GM19025 (cell line): ENCODE results near the gene TSKS.

Experiments used
- ATAC-seq: cut with Tn5 transposase; IDR thresholded peaks from one replicate; pipeline ENCODE4 v1.9.1; 2021; ENCODE audit warnings: mild to moderate bottlenecking, low read depth, moderate library complexity; ENCODE audit not compliant: unreplicated experiment

Gene TSKS

GRCh38 chr19:49763230-49763629 is at the start of gene TSKS:
TSS of gene TSKS (minus strand) at chr19:49763306. CDS start at chr19:49763247, 59 bp downstream.
- ATAC-seq, result no peak

- no peak for ATAC-seq
Measured at GRCh38 chr19:49812452-49812996, 49.4 kb upstream of the TSKS start.

GRCh38 chr19:49811328-49811727 is 48.2 kb upstream of the TSKS start:
- no peak for ATAC-seq

GRCh38 chr19:49809941-49810389 is 46.9 kb upstream of the TSKS start:
- ATAC-seq, result no peak

- ATAC-seq, result no peak
Measured at GRCh38 chr19:49809160-49809940, 46.2 kb upstream of the TSKS start.

GRCh38 chr19:49808711-49809159 is 45.6 kb upstream of the TSKS start:
- no peak for ATAC-seq

GRCh38 chr19:49807904-49808675 is 45.0 kb upstream of the TSKS start:
- no peak for ATAC-seq

- ATAC-seq, result no peak
Measured at GRCh38 chr19:49807058-49807903, 44.2 kb upstream of the TSKS start.

GRCh38 chr19:49806620-49806959 is 43.5 kb upstream of the TSKS start:
- no peak for ATAC-seq

- ATAC-seq, result no peak
Measured at GRCh38 chr19:49805822-49806619, 42.9 kb upstream of the TSKS start.

GRCh38 chr19:49803529-49803856 is 40.4 kb upstream of the TSKS start:
- ATAC-seq, result no peak

- no peak for ATAC-seq
Measured at GRCh38 chr19:49802836-49803528, 39.9 kb upstream of the TSKS start.

GRCh38 chr19:49801966-49802661 is 39.0 kb upstream of the TSKS start:
- no peak for ATAC-seq

- no peak for ATAC-seq
Measured at GRCh38 chr19:49801401-49801888, 38.3 kb upstream of the TSKS start.

- no peak for ATAC-seq
Measured at GRCh38 chr19:49800771-49801170, 37.7 kb upstream of the TSKS start.

GRCh38 chr19:49799798-49800376 is 36.8 kb upstream of the TSKS start:
- ATAC-seq, result no peak

GRCh38 chr19:49799271-49799797 is 36.2 kb upstream of the TSKS start:
- ATAC-seq, result no peak

GRCh38 chr19:49798574-49798973 is 35.5 kb upstream of the TSKS start:
- no peak for ATAC-seq
